Neural cell (in vitro differentiated cells): Measurements from ENCODE around the gene MYH13. TPM values are rescaled to one million over a fixed set of nuclear protein-coding genes. Genes with fewer than 3 reads are reported as not detected.

Experiments used
- H2AFZ ChIP-seq: fragments of 200-600, 300-800 bp; sonication (generic), shearing (Covaris generic); 2 replicates; pipeline ENCODE4 v1.6.0; 2014; ENCODE audit warnings: low read depth, mild to moderate bottlenecking, antibody characterized with exemption, low read length, moderate library complexity
- H3F3A ChIP-seq: fragments of 200-600 bp; shearing (Covaris generic); 2 replicates; pipeline ENCODE4 v1.6.1; 2016; ENCODE audit warnings: mild to moderate bottlenecking, moderate library complexity, mixed read lengths, antibody characterized with exemption, low read length; ENCODE audit not compliant: insufficient read depth, poor library complexity, severe bottlenecking
- H3K27ac ChIP-seq: fragments of 200-600, 300-800 bp; sonication (generic), shearing (Covaris generic); 2 replicates; pipeline ENCODE4 v1.5.1; 2014; ENCODE audit warnings: mild to moderate bottlenecking, low read length, moderate library complexity
- H3K27me3 ChIP-seq: fragments of 300-800, 200-600 bp; sonication (generic), shearing (Covaris generic); 2 replicates; pipeline ENCODE4 v1.6.0; 2014; ENCODE audit warnings: mild to moderate bottlenecking, low read depth, low read length, moderate library complexity; ENCODE audit not compliant: insufficient read depth
- H3K36me3 ChIP-seq: fragments of 300-800, 200-600 bp; sonication (generic), shearing (Covaris generic); 2 replicates; pipeline ENCODE4 v1.5.1; 2014; ENCODE audit warnings: mild to moderate bottlenecking, antibody characterized with exemption, low read length, moderate library complexity; ENCODE audit not compliant: insufficient read depth
- H3K4me2 ChIP-seq: fragments of 300-800, 200-600 bp; sonication (generic), shearing (Covaris generic); 2 replicates; pipeline ENCODE4 v1.6.0; 2014; ENCODE audit warnings: mild to moderate bottlenecking, low read length
- H3K4me3 ChIP-seq: fragments of 300-800, 200-600 bp; sonication (generic), shearing (Covaris generic); 2 replicates; pipeline ENCODE4 v1.5.1; 2014; ENCODE audit warnings: mild to moderate bottlenecking, low read length, moderate library complexity
- H3K79me2 ChIP-seq: fragments of 200-600 bp; shearing (Covaris generic); replicated peaks from 2 replicates; pipeline ENCODE4 v1.6.0; 2014; ENCODE audit warnings: mild to moderate bottlenecking, low read length, moderate library complexity; ENCODE audit not compliant: insufficient read depth
- H3K9ac ChIP-seq: fragments of 300-800, 200-600 bp; sonication (generic), shearing (Covaris generic); 2 replicates; pipeline ENCODE4 v1.6.1; 2016; ENCODE audit warnings: mild to moderate bottlenecking, low read length, mixed read lengths
- H3K9me2 ChIP-seq: fragments of 200-600 bp; shearing (Covaris generic); 2 replicates; pipeline ENCODE4 v1.6.1; 2016; ENCODE audit warnings: mild to moderate bottlenecking, low read length, mixed read lengths; ENCODE audit not compliant: insufficient read depth
- H3K9me3 ChIP-seq: fragments of 200-600, 300-800 bp; sonication (generic), shearing (Covaris generic); 2 replicates; pipeline ENCODE4 v1.6.1; 2016; ENCODE audit warnings: mild to moderate bottlenecking, mixed run types, low read length, moderate library complexity, mixed read lengths
- H4K20me1 ChIP-seq: fragments of 200-600 bp; shearing (Covaris generic); 2 replicates; pipeline ENCODE4 v1.6.1; 2016; ENCODE audit warnings: mild to moderate bottlenecking, mixed run types; ENCODE audit not compliant: insufficient read depth
- EP300 ChIP-seq: fragments of 450-650 bp; conservative IDR thresholded peaks from 2 replicates; pipeline ENCODE4 v1.6.1; 2014; ENCODE audit warnings: antibody characterized with exemption, mild to moderate bottlenecking, moderate library complexity; ENCODE audit not compliant: poor library complexity, severe bottlenecking
- EZH2 ChIP-seq: fragments of 200-600, 300-800 bp; shearing (Covaris generic), sonication (generic); IDR thresholded peaks from 2 replicates; pipeline ENCODE4 v1.6.1; 2014; ENCODE audit warnings: antibody characterized with exemption, low read length, borderline replicate concordance, mild to moderate bottlenecking; ENCODE audit not compliant: insufficient read depth, poor library complexity, severe bottlenecking
- MXI1 ChIP-seq: fragments of 450-650 bp; conservative IDR thresholded peaks from 2 replicates; pipeline ENCODE4 v1.6.1; 2014; ENCODE audit warnings: antibody characterized with exemption, mild to moderate bottlenecking; ENCODE audit not compliant: poor library complexity, severe bottlenecking
- POLR2AphosphoS5 ChIP-seq: IDR thresholded peaks from 2 replicates; pipeline ENCODE4 v1.6.1; 2012
- RAD21 ChIP-seq: fragments of 450-650 bp; conservative IDR thresholded peaks from 2 replicates; pipeline ENCODE4 v1.6.1; 2014; ENCODE audit warnings: antibody characterized with exemption, mild to moderate bottlenecking, moderate library complexity
- SMC3 ChIP-seq: fragments of 450-650 bp; conservative IDR thresholded peaks from 2 replicates; pipeline ENCODE4 v1.6.1; 2014; ENCODE audit warnings: antibody characterized with exemption, mild to moderate bottlenecking, moderate library complexity; ENCODE audit not compliant: poor library complexity
- TAF1 ChIP-seq: IDR thresholded peaks from 2 replicates; pipeline ENCODE4 v1.6.1; 2012; ENCODE audit warnings: low read depth
- polyA plus RNA-seq: library from polyadenylated mRNA; depleted of rRNA; stranded (reverse); fragments of >200 nt; gene quantifications from 2 replicates; pipeline ENCODE4 v1.2.3, GENCODE V29; 2014
- TF ChIP-seq, protein P1 (sequence below): IDR thresholded peaks from 2 replicates; pipeline ENCODE4 v1.6.1; 2012; ENCODE audit warnings: borderline replicate concordance
- TF ChIP-seq, protein P2 (sequence below): fragments of 450-650 bp; IDR thresholded peaks from 2 replicates; pipeline ENCODE4 v1.5.1; 2014; ENCODE audit warnings: antibody characterized with exemption, mild to moderate bottlenecking, moderate library complexity; ENCODE audit not compliant: poor library complexity, severe bottlenecking

Gene MYH13
- polyA plus RNA-seq, 1 donor from 2014 or later: 0.05 TPM

- TF ChIP-seq EZH2 (no peak), EP300 (no peak), POLR2AphosphoS5 (no peak), SMC3 (no peak), RAD21 (no peak), MXI1 (no peak), TAF1 (no peak)
- TF ChIP-seq, protein P1, sequence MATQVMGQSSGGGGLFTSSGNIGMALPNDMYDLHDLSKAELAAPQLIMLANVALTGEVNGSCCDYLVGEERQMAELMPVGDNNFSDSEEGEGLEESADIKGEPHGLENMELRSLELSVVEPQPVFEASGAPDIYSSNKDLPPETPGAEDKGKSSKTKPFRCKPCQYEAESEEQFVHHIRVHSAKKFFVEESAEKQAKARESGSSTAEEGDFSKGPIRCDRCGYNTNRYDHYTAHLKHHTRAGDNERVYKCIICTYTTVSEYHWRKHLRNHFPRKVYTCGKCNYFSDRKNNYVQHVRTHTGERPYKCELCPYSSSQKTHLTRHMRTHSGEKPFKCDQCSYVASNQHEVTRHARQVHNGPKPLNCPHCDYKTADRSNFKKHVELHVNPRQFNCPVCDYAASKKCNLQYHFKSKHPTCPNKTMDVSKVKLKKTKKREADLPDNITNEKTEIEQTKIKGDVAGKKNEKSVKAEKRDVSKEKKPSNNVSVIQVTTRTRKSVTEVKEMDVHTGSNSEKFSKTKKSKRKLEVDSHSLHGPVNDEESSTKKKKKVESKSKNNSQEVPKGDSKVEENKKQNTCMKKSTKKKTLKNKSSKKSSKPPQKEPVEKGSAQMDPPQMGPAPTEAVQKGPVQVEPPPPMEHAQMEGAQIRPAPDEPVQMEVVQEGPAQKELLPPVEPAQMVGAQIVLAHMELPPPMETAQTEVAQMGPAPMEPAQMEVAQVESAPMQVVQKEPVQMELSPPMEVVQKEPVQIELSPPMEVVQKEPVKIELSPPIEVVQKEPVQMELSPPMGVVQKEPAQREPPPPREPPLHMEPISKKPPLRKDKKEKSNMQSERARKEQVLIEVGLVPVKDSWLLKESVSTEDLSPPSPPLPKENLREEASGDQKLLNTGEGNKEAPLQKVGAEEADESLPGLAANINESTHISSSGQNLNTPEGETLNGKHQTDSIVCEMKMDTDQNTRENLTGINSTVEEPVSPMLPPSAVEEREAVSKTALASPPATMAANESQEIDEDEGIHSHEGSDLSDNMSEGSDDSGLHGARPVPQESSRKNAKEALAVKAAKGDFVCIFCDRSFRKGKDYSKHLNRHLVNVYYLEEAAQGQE: no peak
- TF ChIP-seq, protein P2, sequence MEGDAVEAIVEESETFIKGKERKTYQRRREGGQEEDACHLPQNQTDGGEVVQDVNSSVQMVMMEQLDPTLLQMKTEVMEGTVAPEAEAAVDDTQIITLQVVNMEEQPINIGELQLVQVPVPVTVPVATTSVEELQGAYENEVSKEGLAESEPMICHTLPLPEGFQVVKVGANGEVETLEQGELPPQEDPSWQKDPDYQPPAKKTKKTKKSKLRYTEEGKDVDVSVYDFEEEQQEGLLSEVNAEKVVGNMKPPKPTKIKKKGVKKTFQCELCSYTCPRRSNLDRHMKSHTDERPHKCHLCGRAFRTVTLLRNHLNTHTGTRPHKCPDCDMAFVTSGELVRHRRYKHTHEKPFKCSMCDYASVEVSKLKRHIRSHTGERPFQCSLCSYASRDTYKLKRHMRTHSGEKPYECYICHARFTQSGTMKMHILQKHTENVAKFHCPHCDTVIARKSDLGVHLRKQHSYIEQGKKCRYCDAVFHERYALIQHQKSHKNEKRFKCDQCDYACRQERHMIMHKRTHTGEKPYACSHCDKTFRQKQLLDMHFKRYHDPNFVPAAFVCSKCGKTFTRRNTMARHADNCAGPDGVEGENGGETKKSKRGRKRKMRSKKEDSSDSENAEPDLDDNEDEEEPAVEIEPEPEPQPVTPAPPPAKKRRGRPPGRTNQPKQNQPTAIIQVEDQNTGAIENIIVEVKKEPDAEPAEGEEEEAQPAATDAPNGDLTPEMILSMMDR: no peak
- Histone ChIP-seq H3K27me3 (no peaks in the 10 kb centered on the region), H3K36me3 (no peaks in the 10 kb centered on the region), H3K9ac (no peak overlapping the region), H3K9me2 (no peaks in the 10 kb centered on the region), H2AFZ (no peak overlapping the region), H3F3A (no peaks in the 10 kb centered on the region), H4K20me1 (no peaks in the 10 kb centered on the region), H3K27ac (no peak overlapping the region), H3K4me3 (no peak overlapping the region), H3K79me2 (no peaks in the 10 kb centered on the region), H3K9me3 (no peaks in the 10 kb centered on the region), H3K4me2 (no peak overlapping the region)
Observed at GRCh38 chr17:10417431-10417830, 44.6 kb upstream of the MYH13 start.

GRCh38 chr17:10415161-10415560 is 42.4 kb upstream of the MYH13 start:
- no peak for TF ChIP-seq TAF1
- TF ChIP-seq RAD21: no peak
- TF ChIP-seq, protein P2: no peak
- Histone ChIP-seq H3K27me3 (no peaks in the 10 kb centered on the region), H3K4me2 (no peak overlapping the region), H3K36me3 (no peaks in the 10 kb centered on the region), H4K20me1 (no peaks in the 10 kb centered on the region), H2AFZ (no peak overlapping the region), H3F3A (no peaks in the 10 kb centered on the region), H3K9me2 (no peaks in the 10 kb centered on the region), H3K79me2 (no peaks in the 10 kb centered on the region), H3K27ac (no peak overlapping the region), H3K9ac (no peak overlapping the region), H3K4me3 (no peak overlapping the region), H3K9me3 (no peaks in the 10 kb centered on the region)
